D721Med (cell line): Measurements from ENCODE around the gene TSPYL4.

Experiments used
- DNase-seq: peaks from one replicate; pipeline ENCODE4 v3.0.0; 2011; ENCODE audit warnings: low spot score; ENCODE audit not compliant: insufficient read length
- FAIRE-seq: peaks from 2 replicates; lab custom pipeline; 2011; peaks lifted over from hg19 to GRCh38; lab: Jason Lieb, UNC
- CTCF ChIP-seq: IDR thresholded peaks from 2 replicates; pipeline ENCODE4 v1.5.1; 2012; ENCODE audit warnings: mild to moderate bottlenecking, control low read depth; ENCODE audit not compliant: insufficient read depth; ENCODE audit errors: missing control alignments

Gene TSPYL4

GRCh38 chr6:116215414-116215813 lies 38.5 kb downstream of the TSPYL4 start:
- DNase-seq (no peak), FAIRE-seq (no peak)
- TF ChIP-seq CTCF = no peak

GRCh38 chr6:116214681-116215080 lies 39.2 kb downstream of the TSPYL4 start:
- TF ChIP-seq CTCF = no peak
- no peak for DNase-seq
- FAIRE-seq = no peak

- FAIRE-seq (no peak), DNase-seq (no peak)
- no peak for TF ChIP-seq CTCF
Observed at GRCh38 chr6:116210750-116211425, 43.0 kb downstream of the TSPYL4 start.

GRCh38 chr6:116210316-116210715 lies 43.6 kb downstream of the TSPYL4 start:
- DNase-seq (no peak), FAIRE-seq (no peak)
- no peak for TF ChIP-seq CTCF

- FAIRE-seq (no peak), DNase-seq (no peak)
Observed at GRCh38 chr6:116208056-116208785, 45.7 kb downstream of the TSPYL4 start.

GRCh38 chr6:116206231-116206903 lies 47.5 kb downstream of the TSPYL4 start:
- DNase-seq (no peak), FAIRE-seq (no peak)
- TF ChIP-seq CTCF = no peak

More at GRCh38 chr6:116208056-116208785, 45.7 kb downstream of the TSPYL4 start:
- TF ChIP-seq CTCF = no peak

- TF ChIP-seq CTCF = no peak
- FAIRE-seq (no peak), DNase-seq (no peak)
Observed at GRCh38 chr6:116205281-116205680, 48.6 kb downstream of the TSPYL4 start.
